Right atrium auricular region (tissue), 2 donors: ENCODE data around the gene ARMC7. TPM values are rescaled to one million over a fixed set of nuclear protein-coding genes. Genes with fewer than 3 reads are reported as not detected.
A peak's percentile ranks its signal among the peaks of the same experiment; 100 is the strongest.

Source experiments
- DNase-seq: peaks from one replicate; pipeline ENCODE4 v3.0.0-alpha.2; 2019; ENCODE audit warnings: low spot score
- H3K27ac ChIP-seq, 2 donors: fragments of 200-600 bp; sonication (generic); 1 replicate in 1 of 2; 2 replicates in 1 of 2; pipeline ENCODE4 v1.5.1; 2016 to 2019
- H3K27me3 ChIP-seq, 2 donors: fragments of 200-600 bp; sonication (generic); one replicate each; pipeline versions ENCODE4 v1.5.1 to v1.6.0; 2017 to 2019
- H3K36me3 ChIP-seq: fragments of 200-600 bp; sonication (generic); one replicate; pipeline ENCODE4 v1.5.1; 2016
- H3K4me1 ChIP-seq, 2 donors: fragments of 200-600 bp; sonication (generic); one replicate each; pipeline versions ENCODE4 v1.5.1 to v1.6.0; 2017 to 2019
- H3K4me3 ChIP-seq, 2 donors: fragments of 200-600 bp; sonication (generic); 1 replicate in 1 of 2; 2 replicates in 1 of 2; pipeline ENCODE4 v1.5.1; 2017 to 2019; ENCODE audit warnings: mild to moderate bottlenecking in 1 of 2, moderate library complexity in 1 of 2
- H3K9me3 ChIP-seq, 2 donors: fragments of 200-600 bp; sonication (generic); one replicate each; pipeline ENCODE4 v1.5.1; 2019
- total RNA-seq, 2 donors: library from RNA; depleted of rRNA; stranded (reverse); fragments of >200 nt; gene quantifications; one replicate each; pipeline ENCODE4 v1.1.0, GENCODE V29; 2016
- TF ChIP-seq, protein P1 (sequence below), 2 donors: fragments of 200-600 bp; sonication (generic); IDR thresholded peaks; one replicate each; pipeline ENCODE4 v1.5.1; 2019; ENCODE audit warnings: antibody characterized with exemption in 2 of 2

The ARMC7 gene
- total RNA-seq: 1 to 10 TPM; 4.9 to 9.5 TPM

DNA sequence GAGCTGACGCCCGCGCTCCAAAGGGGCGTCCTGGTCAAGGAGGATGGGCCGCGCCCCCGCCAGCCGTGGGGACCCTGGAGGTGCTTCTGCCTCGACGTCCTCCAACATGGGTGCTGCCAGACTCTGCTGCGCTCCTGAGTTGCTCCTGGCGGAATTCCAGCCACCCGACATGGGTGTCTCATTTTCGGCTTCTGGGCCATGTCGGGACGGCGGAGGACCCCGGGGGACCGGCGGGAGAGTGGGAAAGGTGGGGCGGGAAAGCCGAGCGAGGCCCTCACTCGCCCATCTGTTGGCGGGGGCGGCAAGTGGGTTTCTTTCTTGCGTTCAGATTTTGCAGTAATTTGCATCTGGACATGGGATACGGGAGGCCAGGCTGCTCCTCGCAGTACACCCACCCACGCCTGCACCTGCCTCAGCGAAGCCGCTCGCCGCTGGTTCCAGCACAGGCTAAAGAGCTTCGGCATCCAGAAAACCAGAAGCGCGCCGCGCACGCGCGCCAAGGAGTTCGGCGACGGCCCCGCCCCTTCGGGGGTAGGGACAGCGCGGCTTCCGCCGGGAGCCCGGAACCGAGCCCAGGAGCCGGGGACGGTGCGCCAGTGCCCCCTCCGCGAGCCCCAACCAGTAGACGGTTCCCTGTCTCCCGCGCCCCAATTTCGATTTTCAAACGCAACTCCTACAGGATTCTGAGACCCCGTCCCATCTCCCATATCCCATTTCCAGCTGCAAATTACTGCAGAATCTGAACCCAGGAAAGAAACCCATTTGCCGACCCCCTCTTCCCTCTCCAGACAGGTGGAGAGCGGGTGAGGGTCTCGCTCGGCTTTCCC, at the start of gene ARMC7:
Gene ARMC7, plus strand, starts transcription at position 563 of the 827 bp plus-strand sequence. CDS start 320 bp downstream, outside the sequence.
- Histone ChIP-seq H3K27ac (peak within 1 kb of the TSS; percentile 78 to 84), H3K36me3 (no peaks in the 10 kb centered on the region), H3K27me3 (no peaks in the 10 kb centered on the region), H3K4me1 (peaks cover 0 to 39% of the 10 kb centered on the region in 2 donors), H3K9me3 (no peaks in the 10 kb centered on the region), H3K4me3 (peak within 1 kb of the TSS; percentile 66 to 84)
- TF ChIP-seq, protein P1, sequence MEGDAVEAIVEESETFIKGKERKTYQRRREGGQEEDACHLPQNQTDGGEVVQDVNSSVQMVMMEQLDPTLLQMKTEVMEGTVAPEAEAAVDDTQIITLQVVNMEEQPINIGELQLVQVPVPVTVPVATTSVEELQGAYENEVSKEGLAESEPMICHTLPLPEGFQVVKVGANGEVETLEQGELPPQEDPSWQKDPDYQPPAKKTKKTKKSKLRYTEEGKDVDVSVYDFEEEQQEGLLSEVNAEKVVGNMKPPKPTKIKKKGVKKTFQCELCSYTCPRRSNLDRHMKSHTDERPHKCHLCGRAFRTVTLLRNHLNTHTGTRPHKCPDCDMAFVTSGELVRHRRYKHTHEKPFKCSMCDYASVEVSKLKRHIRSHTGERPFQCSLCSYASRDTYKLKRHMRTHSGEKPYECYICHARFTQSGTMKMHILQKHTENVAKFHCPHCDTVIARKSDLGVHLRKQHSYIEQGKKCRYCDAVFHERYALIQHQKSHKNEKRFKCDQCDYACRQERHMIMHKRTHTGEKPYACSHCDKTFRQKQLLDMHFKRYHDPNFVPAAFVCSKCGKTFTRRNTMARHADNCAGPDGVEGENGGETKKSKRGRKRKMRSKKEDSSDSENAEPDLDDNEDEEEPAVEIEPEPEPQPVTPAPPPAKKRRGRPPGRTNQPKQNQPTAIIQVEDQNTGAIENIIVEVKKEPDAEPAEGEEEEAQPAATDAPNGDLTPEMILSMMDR (IDR thresholded peaks at IDR 0.05): peak in 1 of 2 donors; percentile 23
- DNase-seq: peak; percentile 89

GRCh38 chr17:75060434-75061054, 49.2 kb upstream of the ARMC7 start:
- H3K4me3 ChIP-seq: no peak overlapping the region
- peak overlapping the region; percentile 77 to 83 for H3K27ac ChIP-seq
- no peaks in the 10 kb centered on the region for H3K9me3 ChIP-seq
- no peaks in the 10 kb centered on the region for H3K27me3 ChIP-seq
- peaks cover 0 to 24% of the 10 kb centered on the region in 2 donors for H3K4me1 ChIP-seq
- TF ChIP-seq, protein P1 (IDR thresholded peaks at IDR 0.05): no peak
- no peak for DNase-seq
- peaks cover 48% of the 10 kb centered on the region for H3K36me3 ChIP-seq

GRCh38 chr17:75061055-75061438, 48.7 kb upstream of the ARMC7 start:
- H3K27me3 ChIP-seq: no peaks in the 10 kb centered on the region
- H3K4me3 ChIP-seq: no peak overlapping the region
- DNase-seq: no peak
- TF ChIP-seq, protein P1 (IDR thresholded peaks at IDR 0.05): no peak
- peaks cover 0 to 24% of the 10 kb centered on the region in 2 donors for H3K4me1 ChIP-seq
- H3K9me3 ChIP-seq: no peaks in the 10 kb centered on the region
- peak overlapping the region; percentile 77 to 83 for H3K27ac ChIP-seq
- H3K36me3 ChIP-seq: peaks cover 48% of the 10 kb centered on the region

DNA sequence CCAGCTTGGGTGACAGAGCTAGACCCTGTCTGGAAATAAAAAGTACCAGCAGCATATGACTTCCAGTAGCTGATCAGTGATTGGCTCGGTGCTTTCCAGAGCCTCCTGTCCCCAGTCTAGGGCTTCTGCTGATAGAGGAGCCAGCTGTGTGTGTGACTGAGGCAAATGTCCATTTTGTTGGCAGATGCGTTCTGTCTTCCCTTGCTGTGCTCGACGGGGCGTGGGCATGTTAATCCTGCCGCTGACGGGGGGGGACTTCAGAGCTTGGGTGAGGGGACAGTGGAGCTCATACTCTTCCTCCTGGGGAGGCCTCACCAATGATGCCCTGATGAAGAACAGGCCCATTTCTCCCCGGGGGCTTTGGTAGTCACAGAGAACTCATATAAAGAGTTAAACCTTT, 48.2 kb upstream of the ARMC7 start:
- Histone ChIP-seq H3K27ac (peak overlapping the region; percentile 77 to 83), H3K4me1 (peaks cover 0 to 24% of the 10 kb centered on the region in 2 donors), H3K36me3 (peaks cover 48% of the 10 kb centered on the region), H3K27me3 (no peaks in the 10 kb centered on the region), H3K9me3 (no peaks in the 10 kb centered on the region), H3K4me3 (no peak overlapping the region)
- TF ChIP-seq, protein P1 (IDR thresholded peaks at IDR 0.05): no peak
- no peak for DNase-seq

GRCh38 chr17:75063201-75063600, 46.6 kb upstream of the ARMC7 start:
- peaks cover 43% of the 10 kb centered on the region for H3K36me3 ChIP-seq
- no peak overlapping the region for H3K4me3 ChIP-seq
- TF ChIP-seq, protein P1 (IDR thresholded peaks at IDR 0.05): no peak
- H3K27ac ChIP-seq: no peak overlapping the region
- no peaks in the 10 kb centered on the region for H3K27me3 ChIP-seq
- peaks cover 0 to 24% of the 10 kb centered on the region in 2 donors for H3K4me1 ChIP-seq
- H3K9me3 ChIP-seq: no peaks in the 10 kb centered on the region
- DNase-seq: no peak
